Measurements from ENCODE around the gene TM9SF1.

DNA sequence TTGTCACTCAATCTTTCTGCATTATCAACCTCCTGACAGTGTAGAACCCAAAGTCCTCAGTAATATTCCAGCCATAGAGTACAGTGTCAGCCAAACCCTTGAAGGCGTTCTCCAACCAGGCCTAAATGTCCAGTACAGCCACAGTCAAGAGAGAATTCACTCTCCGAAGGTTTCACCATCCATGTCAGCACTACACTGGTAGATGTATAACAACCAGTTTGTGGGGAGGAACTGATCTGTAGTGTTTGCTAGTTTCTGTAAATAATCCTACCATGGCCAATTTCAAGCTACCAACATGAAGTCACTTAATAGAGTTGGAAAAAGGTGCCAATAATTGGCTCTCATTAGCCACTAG, 21.1 kb upstream of the TM9SF1 start:
- TF ChIP-seq, protein P1, sequence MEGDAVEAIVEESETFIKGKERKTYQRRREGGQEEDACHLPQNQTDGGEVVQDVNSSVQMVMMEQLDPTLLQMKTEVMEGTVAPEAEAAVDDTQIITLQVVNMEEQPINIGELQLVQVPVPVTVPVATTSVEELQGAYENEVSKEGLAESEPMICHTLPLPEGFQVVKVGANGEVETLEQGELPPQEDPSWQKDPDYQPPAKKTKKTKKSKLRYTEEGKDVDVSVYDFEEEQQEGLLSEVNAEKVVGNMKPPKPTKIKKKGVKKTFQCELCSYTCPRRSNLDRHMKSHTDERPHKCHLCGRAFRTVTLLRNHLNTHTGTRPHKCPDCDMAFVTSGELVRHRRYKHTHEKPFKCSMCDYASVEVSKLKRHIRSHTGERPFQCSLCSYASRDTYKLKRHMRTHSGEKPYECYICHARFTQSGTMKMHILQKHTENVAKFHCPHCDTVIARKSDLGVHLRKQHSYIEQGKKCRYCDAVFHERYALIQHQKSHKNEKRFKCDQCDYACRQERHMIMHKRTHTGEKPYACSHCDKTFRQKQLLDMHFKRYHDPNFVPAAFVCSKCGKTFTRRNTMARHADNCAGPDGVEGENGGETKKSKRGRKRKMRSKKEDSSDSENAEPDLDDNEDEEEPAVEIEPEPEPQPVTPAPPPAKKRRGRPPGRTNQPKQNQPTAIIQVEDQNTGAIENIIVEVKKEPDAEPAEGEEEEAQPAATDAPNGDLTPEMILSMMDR (IDR thresholded peaks at IDR 0.05), result no peak
- TF ChIP-seq EP300 (IDR thresholded peaks at IDR 0.05), result no peak

Measured in esophagus muscularis mucosa (tissue), 3 donors.